Upper lobe of left lung (tissue), 6 donors: ENCODE data around the gene PRKG1. TPM values are rescaled to one million over a fixed set of nuclear protein-coding genes. Genes with fewer than 3 reads are reported as not detected.

Experiments used
- ATAC-seq, 2 donors: fragments of 200-7000 bp; cut with Tn5 transposase; one replicate each; pipeline ENCODE4 v1.9.1; 2022; ENCODE audit warnings: mild to moderate bottlenecking in 2 of 2, moderate library complexity in 2 of 2; ENCODE audit not compliant: low FRiP score in 2 of 2
- DNase-seq, 2 donors: peaks; one replicate each; pipeline ENCODE4 v3.0.0-alpha.2; 2019 to 2020
- H3K27ac ChIP-seq, 4 donors: fragments of 200-600 bp; sonication (generic); one replicate each; pipeline ENCODE4 v1.5.1; 2016 to 2019
- H3K27me3 ChIP-seq, 4 donors: fragments of 200-600 bp; sonication (generic); one replicate each; pipeline ENCODE4 v1.5.1; 2017 to 2019
- H3K36me3 ChIP-seq, 4 donors: fragments of 200-600 bp; sonication (generic); one replicate each; pipeline ENCODE4 v1.5.1; 2016 to 2019
- H3K4me1 ChIP-seq, 4 donors: fragments of 200-600 bp; sonication (generic); one replicate each; pipeline ENCODE4 v1.5.1; 2018 to 2019
- H3K4me3 ChIP-seq, 4 donors: fragments of 200-600 bp; sonication (generic); one replicate each; pipeline ENCODE4 v1.5.1; 2017 to 2019; ENCODE audit warnings: mild to moderate bottlenecking in 2 of 4, moderate library complexity in 1 of 4
- H3K9me3 ChIP-seq, 4 donors: fragments of 200-600 bp; sonication (generic); one replicate each; pipeline ENCODE4 v1.5.1; 2018 to 2019
- EP300 ChIP-seq, 4 donors: sonication (generic); formaldehyde crosslinking; IDR thresholded peaks; one replicate each; pipeline ENCODE4 v1.5.1; 2017; ENCODE audit warnings: antibody characterized with exemption in 4 of 4, control low read depth in 2 of 4
- POLR2A ChIP-seq, 4 donors: fragments of 450-650 bp; IDR thresholded peaks; one replicate each; pipeline ENCODE4 v1.5.1; 2016 to 2017; ENCODE audit warnings: antibody characterized with exemption in 4 of 4, mild to moderate bottlenecking in 2 of 4
- POLR2AphosphoS5 ChIP-seq, 2 donors: sonication (generic); formaldehyde crosslinking; IDR thresholded peaks; one replicate each; pipeline ENCODE4 v1.5.1; 2017; ENCODE audit warnings: antibody characterized with exemption in 2 of 2
- WGBS, 2 donors: methylation state at CpG; one replicate each; pipeline ENCODE4 v1.1.5; 2017 to 2018; 5-methylcytosine and 5-hydroxymethylcytosine counted together
- total RNA-seq, 6 donors: library from RNA; depleted of rRNA in 4 of 6; stranded (reverse); fragments of >200 nt in 4 of 6; gene quantifications; one replicate each; pipeline versions ENCODE4 v1.1.0 to v1.2.1, GENCODE V29; 2016 to 2021
- TF ChIP-seq, protein P1 (sequence below), 6 experiments: fragments of 450-650 bp in 4 of 6; fragments of 200-600 bp in 2 of 6; sonication (generic) in 2 of 6; IDR thresholded peaks; one replicate each; pipeline ENCODE4 v1.5.1; 2016 to 2019; ENCODE audit warnings: antibody characterized with exemption in 6 of 6
- donor health status: DM: no; HTN: no; CAD: no; lungs with moderate emphysema.
- donor health status: DM: no; HTN: yes; CAD: no; lungs with severe emphysema.

PRKG1 gene
- total RNA-seq, 6 donors from 2014 or later, result 12.9 to 43.0 (median 25.0) TPM

- H3K36me3 ChIP-seq, result no peaks in the 10 kb centered on the region
- no peak overlapping the region for H3K4me3 ChIP-seq
- no peaks in the 10 kb centered on the region for H3K9me3 ChIP-seq
- H3K27me3 ChIP-seq, result no peaks in the 10 kb centered on the region
- H3K27ac ChIP-seq, result no peak overlapping the region
- ATAC-seq, result no peak
- no peak for DNase-seq
- H3K4me1 ChIP-seq, result peaks cover 0 to 6% (median 0%) of the 10 kb centered on the region in 4 donors
- no peak for TF ChIP-seq EP300 (IDR thresholded peaks at IDR 0.05)
- TF ChIP-seq, protein P1, sequence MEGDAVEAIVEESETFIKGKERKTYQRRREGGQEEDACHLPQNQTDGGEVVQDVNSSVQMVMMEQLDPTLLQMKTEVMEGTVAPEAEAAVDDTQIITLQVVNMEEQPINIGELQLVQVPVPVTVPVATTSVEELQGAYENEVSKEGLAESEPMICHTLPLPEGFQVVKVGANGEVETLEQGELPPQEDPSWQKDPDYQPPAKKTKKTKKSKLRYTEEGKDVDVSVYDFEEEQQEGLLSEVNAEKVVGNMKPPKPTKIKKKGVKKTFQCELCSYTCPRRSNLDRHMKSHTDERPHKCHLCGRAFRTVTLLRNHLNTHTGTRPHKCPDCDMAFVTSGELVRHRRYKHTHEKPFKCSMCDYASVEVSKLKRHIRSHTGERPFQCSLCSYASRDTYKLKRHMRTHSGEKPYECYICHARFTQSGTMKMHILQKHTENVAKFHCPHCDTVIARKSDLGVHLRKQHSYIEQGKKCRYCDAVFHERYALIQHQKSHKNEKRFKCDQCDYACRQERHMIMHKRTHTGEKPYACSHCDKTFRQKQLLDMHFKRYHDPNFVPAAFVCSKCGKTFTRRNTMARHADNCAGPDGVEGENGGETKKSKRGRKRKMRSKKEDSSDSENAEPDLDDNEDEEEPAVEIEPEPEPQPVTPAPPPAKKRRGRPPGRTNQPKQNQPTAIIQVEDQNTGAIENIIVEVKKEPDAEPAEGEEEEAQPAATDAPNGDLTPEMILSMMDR (IDR thresholded peaks at IDR 0.05), result no peak
- no peak for TF ChIP-seq POLR2A (IDR thresholded peaks at IDR 0.05)
- TF ChIP-seq POLR2AphosphoS5 (IDR thresholded peaks at IDR 0.05), result no peak
- WGBS, 2 donors, result 64 to 66% methylated on average over 4 of the region's 4 CpGs
These were observed 456.3 kb downstream of the PRKG1 start for GRCh38 chr10:51530541-51530940.

DNA sequence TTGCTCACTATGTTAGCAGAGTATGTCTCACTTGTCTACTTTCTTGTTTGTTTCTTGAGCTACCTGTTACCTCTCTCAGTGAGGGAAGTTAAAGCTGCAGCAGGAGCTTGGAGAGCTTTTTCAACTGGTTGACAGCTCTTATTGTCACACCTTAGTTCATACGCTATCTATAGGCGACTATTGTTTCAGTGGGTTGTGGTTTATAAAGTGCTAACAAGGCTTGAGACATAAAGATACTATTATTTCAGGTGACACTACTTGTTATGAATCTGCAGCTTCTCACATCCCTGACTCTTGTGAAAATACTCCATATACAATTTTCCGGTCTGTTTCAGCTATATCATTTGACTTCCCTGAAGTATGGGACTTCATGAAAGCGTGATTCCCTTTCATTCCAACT lies 457.8 kb downstream of the PRKG1 start:
- no peaks in the 10 kb centered on the region for H3K9me3 ChIP-seq
- WGBS, 2 donors, result 84 to 97% methylated on average over 4 of the region's 4 CpGs
- no peak for ATAC-seq
- no peak overlapping the region for H3K4me3 ChIP-seq
- DNase-seq, result no peak
- no peak overlapping the region for H3K27ac ChIP-seq
- no peaks in the 10 kb centered on the region for H3K27me3 ChIP-seq
- no peaks in the 10 kb centered on the region for H3K36me3 ChIP-seq
- H3K4me1 ChIP-seq, result peaks cover 0 to 6% (median 0%) of the 10 kb centered on the region in 4 donors
- TF ChIP-seq, protein P1 (IDR thresholded peaks at IDR 0.05), result no peak
- TF ChIP-seq POLR2A (IDR thresholded peaks at IDR 0.05) (no peak), POLR2AphosphoS5 (IDR thresholded peaks at IDR 0.05) (no peak), EP300 (IDR thresholded peaks at IDR 0.05) (no peak)

DNA sequence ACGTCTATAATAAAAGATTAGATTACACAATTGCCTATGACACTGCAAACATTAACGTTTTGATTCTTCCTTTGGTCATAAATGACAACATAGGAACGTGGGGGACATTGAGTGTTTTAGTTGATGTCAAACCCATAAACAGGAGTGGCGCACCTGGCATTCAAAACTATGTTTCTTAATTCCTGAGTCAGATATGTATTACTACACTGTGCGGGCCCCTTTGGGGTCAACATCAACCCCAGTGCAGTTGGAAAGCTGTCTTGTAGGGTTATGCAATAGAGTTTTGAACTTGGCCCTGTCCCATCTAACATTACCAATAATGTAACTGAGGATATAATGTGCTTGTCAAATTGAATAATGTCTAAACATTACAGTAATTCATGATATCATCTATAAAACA lies 468.6 kb downstream of the PRKG1 start:
- ATAC-seq (no peak), DNase-seq (no peak)

GRCh38 chr10:51544933-51545332 lies 470.6 kb downstream of the PRKG1 start:
- no peak overlapping the region for H3K27ac ChIP-seq
- no peaks in the 10 kb centered on the region for H3K4me1 ChIP-seq
- no peak for ATAC-seq
- H3K27me3 ChIP-seq, result no peaks in the 10 kb centered on the region
- DNase-seq, result no peak
- H3K36me3 ChIP-seq, result no peaks in the 10 kb centered on the region
- no peaks in the 10 kb centered on the region for H3K9me3 ChIP-seq
- no peak overlapping the region for H3K4me3 ChIP-seq
- WGBS, 2 donors, result 67 to 76% methylated on average over 1 of the region's 1 CpG
- TF ChIP-seq POLR2A (IDR thresholded peaks at IDR 0.05) (no peak), EP300 (IDR thresholded peaks at IDR 0.05) (no peak), POLR2AphosphoS5 (IDR thresholded peaks at IDR 0.05) (no peak)
- TF ChIP-seq, protein P1 (IDR thresholded peaks at IDR 0.05), result no peak

More for the DNA sequence above, 468.6 kb downstream of the PRKG1 start:
- Histone ChIP-seq H3K27ac (no peak overlapping the region), H3K4me3 (no peak overlapping the region), H3K36me3 (no peaks in the 10 kb centered on the region), H3K9me3 (no peaks in the 10 kb centered on the region), H3K4me1 (no peaks in the 10 kb centered on the region), H3K27me3 (no peaks in the 10 kb centered on the region)
- WGBS, 2 donors, result 76 to 79% methylated on average over 5 of the region's 5 CpGs
- no peak for TF ChIP-seq POLR2AphosphoS5 (IDR thresholded peaks at IDR 0.05)
- TF ChIP-seq EP300 (IDR thresholded peaks at IDR 0.05), result no peak
- TF ChIP-seq, protein P1 (IDR thresholded peaks at IDR 0.05), result no peak
- no peak for TF ChIP-seq POLR2A (IDR thresholded peaks at IDR 0.05)

DNA sequence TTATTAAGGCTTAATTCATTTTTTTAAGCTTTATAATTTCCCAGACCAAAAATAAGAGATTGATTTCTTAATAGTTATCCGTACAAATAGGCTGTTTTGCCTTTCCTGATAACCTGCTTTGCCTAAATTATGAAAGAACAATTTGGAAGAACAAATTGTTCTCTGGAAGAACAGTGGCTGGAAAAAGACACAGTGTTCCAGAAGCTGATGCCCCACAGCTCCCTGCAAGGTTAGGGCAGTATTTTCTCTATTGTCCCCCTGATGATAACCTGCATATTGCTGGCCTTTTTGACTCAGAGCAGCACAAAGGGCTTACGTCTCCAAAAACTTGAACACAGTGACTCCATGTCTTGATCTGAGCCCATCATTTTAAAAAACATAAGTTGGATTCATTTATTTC lies 473.7 kb downstream of the PRKG1 start:
- no peaks in the 10 kb centered on the region for H3K4me1 ChIP-seq
- no peak overlapping the region for H3K4me3 ChIP-seq
- no peak for ATAC-seq
- no peaks in the 10 kb centered on the region for H3K36me3 ChIP-seq
- no peaks in the 10 kb centered on the region for H3K9me3 ChIP-seq
- no peaks in the 10 kb centered on the region for H3K27me3 ChIP-seq
- WGBS, 2 donors, result 42 to 45% methylated on average over 2 of the region's 2 CpGs
- DNase-seq, result no peak
- TF ChIP-seq POLR2AphosphoS5 (IDR thresholded peaks at IDR 0.05) (no peak), POLR2A (IDR thresholded peaks at IDR 0.05) (no peak), EP300 (IDR thresholded peaks at IDR 0.05) (no peak)
- TF ChIP-seq, protein P1 (IDR thresholded peaks at IDR 0.05), result no peak
- H3K27ac ChIP-seq, result peak overlapping the region in 1 of 4 donors; percentile 17
